ENCODE results near the gene LHX8. TPM values are rescaled to one million over a fixed set of nuclear protein-coding genes. Genes with fewer than 3 reads are reported as not detected.

LHX8 gene
- total and polyA plus RNA-seq, 2 donors, result 0.46 to 1.6 TPM

DNA sequence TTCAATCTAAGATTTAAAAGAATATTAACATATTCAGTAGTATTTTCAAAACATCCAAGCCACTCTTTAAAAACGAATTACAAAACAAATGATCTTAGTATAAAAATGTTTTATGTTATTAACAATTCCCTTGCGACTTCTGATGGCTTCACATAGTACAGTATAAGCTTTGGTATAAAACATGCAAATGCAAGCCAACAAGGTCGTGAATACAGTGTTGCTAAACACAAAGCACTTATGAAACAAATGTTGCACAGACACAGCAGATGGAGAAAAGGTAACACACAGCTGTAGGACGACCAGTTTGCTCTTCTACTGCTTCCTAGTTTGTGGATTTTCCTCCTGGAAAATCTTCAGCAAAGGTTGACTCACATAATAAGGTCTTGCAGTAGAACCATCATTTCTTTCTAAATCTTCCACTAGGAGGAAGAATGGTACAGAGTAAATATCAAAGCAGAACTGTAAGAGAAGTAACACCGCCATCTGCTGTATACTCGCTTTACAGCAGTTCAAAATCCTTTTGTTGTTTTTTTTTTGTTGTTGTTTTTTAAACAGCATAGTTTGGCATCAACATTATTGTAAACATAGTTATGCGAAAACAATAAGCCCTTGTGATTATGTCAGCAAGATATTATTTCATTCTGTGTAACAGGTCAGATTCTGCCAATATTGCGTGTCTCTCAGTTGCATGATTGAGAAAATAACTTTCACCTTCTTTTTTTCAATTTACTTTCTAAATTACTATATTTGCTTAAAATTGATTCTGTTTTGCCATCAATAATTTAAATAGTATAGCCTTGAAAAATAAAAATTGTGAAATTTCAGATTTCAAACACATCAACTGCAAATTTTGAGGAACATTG lies 69.5 kb downstream of the LHX8 start:
- Histone ChIP-seq H3K4me1 (ENCODE audit: insufficient read depth) (no peaks in the 10 kb centered on the region), H3K27ac (ENCODE audit: low read depth) (no peak overlapping the region), H3K4me3 (ENCODE audit: low read depth, low read length) (no peak overlapping the region), H3K36me3 (ENCODE audit: insufficient read depth) (no peaks in the 10 kb centered on the region)
- WGBS, result 31% methylated on average over 8 of the region's 8 CpGs
- peak; percentile 3 for DNase-seq (ENCODE audit: extremely low spot score)

GRCh38 chr1:75208862-75209261 lies 74.7 kb downstream of the LHX8 start:
- no peak overlapping the region for H3K4me3 ChIP-seq (ENCODE audit: low read depth, low read length)
- H3K36me3 ChIP-seq (ENCODE audit: insufficient read depth), result no peaks in the 10 kb centered on the region
- no peak overlapping the region for H3K27ac ChIP-seq (ENCODE audit: low read depth)
- no peak for DNase-seq (ENCODE audit: extremely low spot score)
- no peaks in the 10 kb centered on the region for H3K4me1 ChIP-seq (ENCODE audit: insufficient read depth)

Small RNA genes within 50 kb of the gene (small RNA-seq; reads per million reads assigned to genes)
- gene RNU6-622P, result not detected
